ENCODE measurements around the gene ZNF385D.

GRCh38 chr3:21508246-21508645, 242.8 kb downstream of the ZNF385D start:
- TF ChIP-seq EP300 (IDR thresholded peaks at IDR 0.05; ENCODE audit: borderline replicate concordance in 1 of 2, low read depth in 1 of 2, low read length in 1 of 2) (no peak), TAF1 (IDR thresholded peaks at IDR 0.05; ENCODE audit: borderline replicate concordance, low read depth, low read length) (no peak), MAX (IDR thresholded peaks at IDR 0.05; ENCODE audit: low read depth) (no peak), CHD2 (IDR thresholded peaks at IDR 0.05; ENCODE audit: low read length, partially characterized antibody) (no peak), RFX5 (IDR thresholded peaks at IDR 0.05; ENCODE audit: low read length) (no peak), CTCF (IDR thresholded peaks at IDR 0.05) (no peak), FOXJ3 (CRISPR knock-in tag; IDR thresholded peaks at IDR 0.05) (no peak), SMC3 (IDR thresholded peaks at IDR 0.05; ENCODE audit: low read depth, low read length) (no peak), POLR2AphosphoS5 (IDR thresholded peaks at IDR 0.05; ENCODE audit: low read depth, low read length) (no peak), JUND (IDR thresholded peaks at IDR 0.05) (no peak), ELF1 (IDR thresholded peaks at IDR 0.05) (no peak), RCOR1 (IDR thresholded peaks at IDR 0.05; ENCODE audit: low read length) (no peak)
- TF ChIP-seq, protein P1, sequence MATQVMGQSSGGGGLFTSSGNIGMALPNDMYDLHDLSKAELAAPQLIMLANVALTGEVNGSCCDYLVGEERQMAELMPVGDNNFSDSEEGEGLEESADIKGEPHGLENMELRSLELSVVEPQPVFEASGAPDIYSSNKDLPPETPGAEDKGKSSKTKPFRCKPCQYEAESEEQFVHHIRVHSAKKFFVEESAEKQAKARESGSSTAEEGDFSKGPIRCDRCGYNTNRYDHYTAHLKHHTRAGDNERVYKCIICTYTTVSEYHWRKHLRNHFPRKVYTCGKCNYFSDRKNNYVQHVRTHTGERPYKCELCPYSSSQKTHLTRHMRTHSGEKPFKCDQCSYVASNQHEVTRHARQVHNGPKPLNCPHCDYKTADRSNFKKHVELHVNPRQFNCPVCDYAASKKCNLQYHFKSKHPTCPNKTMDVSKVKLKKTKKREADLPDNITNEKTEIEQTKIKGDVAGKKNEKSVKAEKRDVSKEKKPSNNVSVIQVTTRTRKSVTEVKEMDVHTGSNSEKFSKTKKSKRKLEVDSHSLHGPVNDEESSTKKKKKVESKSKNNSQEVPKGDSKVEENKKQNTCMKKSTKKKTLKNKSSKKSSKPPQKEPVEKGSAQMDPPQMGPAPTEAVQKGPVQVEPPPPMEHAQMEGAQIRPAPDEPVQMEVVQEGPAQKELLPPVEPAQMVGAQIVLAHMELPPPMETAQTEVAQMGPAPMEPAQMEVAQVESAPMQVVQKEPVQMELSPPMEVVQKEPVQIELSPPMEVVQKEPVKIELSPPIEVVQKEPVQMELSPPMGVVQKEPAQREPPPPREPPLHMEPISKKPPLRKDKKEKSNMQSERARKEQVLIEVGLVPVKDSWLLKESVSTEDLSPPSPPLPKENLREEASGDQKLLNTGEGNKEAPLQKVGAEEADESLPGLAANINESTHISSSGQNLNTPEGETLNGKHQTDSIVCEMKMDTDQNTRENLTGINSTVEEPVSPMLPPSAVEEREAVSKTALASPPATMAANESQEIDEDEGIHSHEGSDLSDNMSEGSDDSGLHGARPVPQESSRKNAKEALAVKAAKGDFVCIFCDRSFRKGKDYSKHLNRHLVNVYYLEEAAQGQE (IDR thresholded peaks at IDR 0.05; ENCODE audit: low read depth, low read length) = no peak
- TF ChIP-seq, protein P2, sequence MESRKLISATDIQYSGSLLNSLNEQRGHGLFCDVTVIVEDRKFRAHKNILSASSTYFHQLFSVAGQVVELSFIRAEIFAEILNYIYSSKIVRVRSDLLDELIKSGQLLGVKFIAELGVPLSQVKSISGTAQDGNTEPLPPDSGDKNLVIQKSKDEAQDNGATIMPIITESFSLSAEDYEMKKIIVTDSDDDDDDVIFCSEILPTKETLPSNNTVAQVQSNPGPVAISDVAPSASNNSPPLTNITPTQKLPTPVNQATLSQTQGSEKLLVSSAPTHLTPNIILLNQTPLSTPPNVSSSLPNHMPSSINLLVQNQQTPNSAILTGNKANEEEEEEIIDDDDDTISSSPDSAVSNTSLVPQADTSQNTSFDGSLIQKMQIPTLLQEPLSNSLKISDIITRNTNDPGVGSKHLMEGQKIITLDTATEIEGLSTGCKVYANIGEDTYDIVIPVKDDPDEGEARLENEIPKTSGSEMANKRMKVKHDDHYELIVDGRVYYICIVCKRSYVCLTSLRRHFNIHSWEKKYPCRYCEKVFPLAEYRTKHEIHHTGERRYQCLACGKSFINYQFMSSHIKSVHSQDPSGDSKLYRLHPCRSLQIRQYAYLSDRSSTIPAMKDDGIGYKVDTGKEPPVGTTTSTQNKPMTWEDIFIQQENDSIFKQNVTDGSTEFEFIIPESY (IDR thresholded peaks at IDR 0.05; ENCODE audit: borderline replicate concordance, low read depth) = no peak

Measured in SK-N-SH (cell line).